GM21528 (cell line): ENCODE data around the gene TSPAN7.

Experiments
- ATAC-seq: cut with Tn5 transposase; IDR thresholded peaks from one replicate; pipeline ENCODE4 v1.9.1; 2021; ENCODE audit warnings: mild to moderate bottlenecking, moderate library complexity; ENCODE audit not compliant: unreplicated experiment, low FRiP score

Gene TSPAN7

GRCh38 chrX:38639730-38640129, 78.4 kb downstream of the TSPAN7 start:
- no peak for ATAC-seq

DNA sequence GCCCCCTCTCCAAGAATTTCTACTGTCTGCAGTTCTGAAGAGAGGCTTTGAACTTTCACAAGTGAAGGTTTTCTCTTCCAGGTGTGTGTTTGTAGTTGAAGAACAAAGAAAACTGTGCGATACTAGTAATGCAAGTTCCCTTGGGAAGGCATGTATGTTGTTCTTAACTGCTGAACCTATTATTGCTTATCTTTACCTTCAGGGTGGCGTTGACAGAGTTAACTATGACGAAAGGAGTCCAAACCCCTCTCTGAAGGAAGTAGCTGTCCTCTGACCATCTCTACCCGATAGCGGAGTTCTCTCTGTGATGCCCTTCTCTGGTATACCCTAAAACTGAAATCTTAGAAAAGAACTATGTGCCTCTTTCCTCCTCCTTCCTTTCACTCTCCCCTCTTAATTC, 79.9 kb downstream of the TSPAN7 start:
- no peak for ATAC-seq

- ATAC-seq, result no peak
These were observed 82.6 kb downstream of the TSPAN7 start for GRCh38 chrX:38643903-38644302.

GRCh38 chrX:38646129-38646528, 84.8 kb downstream of the TSPAN7 start:
- no peak for ATAC-seq

- no peak for ATAC-seq
These were observed 87.9 kb downstream of the TSPAN7 start for GRCh38 chrX:38649221-38649620.

DNA sequence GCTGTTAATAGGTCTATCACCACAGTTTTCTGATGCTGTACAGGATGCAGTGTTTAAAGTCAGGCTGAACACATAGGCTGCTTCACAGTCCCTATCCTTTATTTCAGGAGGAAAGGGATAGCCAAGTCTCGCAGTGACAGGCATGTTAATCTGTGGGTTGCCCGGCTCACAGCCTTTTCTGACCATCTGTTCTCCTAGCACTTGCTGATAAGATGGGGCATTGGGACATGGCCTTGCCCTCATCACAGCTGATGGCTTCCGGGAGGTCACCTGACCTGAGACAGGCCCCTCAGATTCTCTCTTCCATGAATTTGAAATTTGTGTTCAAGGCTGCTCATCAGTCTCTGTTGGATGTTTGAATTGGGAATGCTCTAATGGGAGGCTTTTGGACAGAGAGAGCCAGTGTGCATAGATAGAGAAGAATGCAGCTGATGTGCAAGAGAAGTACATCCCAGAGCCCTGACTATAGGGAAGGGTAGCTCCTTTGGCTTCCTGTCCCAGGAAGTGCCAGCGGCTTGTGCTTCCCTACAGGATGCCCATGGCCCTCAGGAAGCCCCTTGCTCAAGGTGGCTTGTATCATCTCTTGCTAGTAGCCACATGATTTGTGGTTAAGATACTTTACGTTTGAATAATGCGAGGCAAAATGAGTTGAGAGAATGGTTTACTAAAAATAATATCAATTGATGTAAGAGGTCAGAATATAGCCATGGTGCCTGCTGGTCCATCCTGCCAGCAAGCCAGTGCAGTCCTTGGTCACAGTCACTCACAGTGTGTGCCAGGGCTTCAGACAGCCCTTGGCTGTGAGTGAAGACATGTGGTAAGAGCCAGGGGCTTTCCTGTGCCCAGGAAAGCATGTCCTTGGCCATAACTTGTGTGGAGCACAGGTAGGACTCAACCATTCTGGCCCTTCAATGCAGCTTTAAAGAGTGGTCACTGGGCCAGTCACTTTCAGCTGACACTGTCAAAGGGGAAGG, 88.6 kb downstream of the TSPAN7 start:
- ATAC-seq, result no peak

GRCh38 chrX:38651625-38652601, 90.6 kb downstream of the TSPAN7 start:
- ATAC-seq, result no peak

GRCh38 chrX:38652934-38653442, 91.6 kb downstream of the TSPAN7 start:
- ATAC-seq, result no peak

- ATAC-seq, result no peak
These were observed 93.0 kb downstream of the TSPAN7 start for GRCh38 chrX:38654302-38654701.

- ATAC-seq, result no peak
These were observed 95.1 kb downstream of the TSPAN7 start for GRCh38 chrX:38656350-38656915.

DNA sequence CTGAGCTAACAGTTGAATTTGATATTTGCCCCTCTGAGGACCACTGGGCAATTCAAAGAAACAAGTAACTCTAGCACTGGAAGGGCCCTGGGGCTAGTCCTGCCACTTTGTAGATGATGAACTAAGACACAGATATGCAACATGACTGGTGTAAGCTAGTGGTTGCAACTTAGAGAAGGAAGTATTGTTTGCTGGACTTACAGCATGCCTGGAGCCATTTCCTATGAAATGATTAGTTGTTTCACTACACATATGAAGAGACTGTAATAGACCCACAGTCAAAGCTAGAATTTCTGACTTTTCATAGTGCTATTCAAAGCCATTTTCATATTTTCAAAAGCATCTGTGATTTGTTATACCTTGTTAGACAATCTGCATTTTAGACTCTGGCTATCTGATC, 96.2 kb downstream of the TSPAN7 start:
- no peak for ATAC-seq

- no peak for ATAC-seq
These were observed 99.2 kb downstream of the TSPAN7 start for GRCh38 chrX:38660395-38661102.

DNA sequence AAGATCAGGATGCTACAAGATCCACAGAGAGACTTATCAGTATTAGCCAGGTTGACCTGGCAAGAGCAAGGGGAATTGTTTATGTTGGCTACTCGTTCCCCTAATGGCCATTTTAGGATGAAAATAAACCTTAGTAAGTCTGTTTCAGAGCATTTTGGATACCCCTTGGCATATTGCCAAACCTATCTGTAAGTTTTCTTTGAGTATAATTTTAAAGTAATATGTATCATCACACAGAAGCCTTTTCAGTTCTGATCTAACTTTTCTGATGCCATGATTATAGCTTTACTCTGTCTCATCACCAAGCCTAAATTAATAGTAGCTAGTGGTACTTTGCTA, 99.7 kb downstream of the TSPAN7 start:
- no peak for ATAC-seq

GRCh38 chrX:38661561-38661960, 100.2 kb downstream of the TSPAN7 start:
- ATAC-seq, result no peak

DNA sequence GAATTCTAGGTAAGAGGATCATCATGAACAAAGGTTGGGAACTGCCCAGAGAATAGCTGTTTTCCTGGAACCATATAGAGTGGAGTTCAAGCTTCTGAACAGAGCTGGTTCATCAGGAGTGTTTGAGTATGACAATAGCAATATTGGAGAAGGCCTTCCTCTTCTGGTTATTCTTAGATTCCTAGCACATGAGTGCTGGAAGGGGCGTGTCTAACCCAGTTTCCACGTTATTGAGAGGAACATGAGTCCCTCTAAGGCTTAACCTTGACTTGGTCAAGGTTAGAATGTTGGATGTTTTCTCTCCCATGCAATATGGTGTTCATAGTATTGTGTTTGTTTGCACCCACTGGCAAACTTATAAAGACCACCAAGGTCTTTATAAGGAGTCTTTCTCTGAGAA, 101.3 kb downstream of the TSPAN7 start:
- ATAC-seq, result no peak

GRCh38 chrX:38664285-38664684, 102.9 kb downstream of the TSPAN7 start:
- ATAC-seq, result no peak

DNA sequence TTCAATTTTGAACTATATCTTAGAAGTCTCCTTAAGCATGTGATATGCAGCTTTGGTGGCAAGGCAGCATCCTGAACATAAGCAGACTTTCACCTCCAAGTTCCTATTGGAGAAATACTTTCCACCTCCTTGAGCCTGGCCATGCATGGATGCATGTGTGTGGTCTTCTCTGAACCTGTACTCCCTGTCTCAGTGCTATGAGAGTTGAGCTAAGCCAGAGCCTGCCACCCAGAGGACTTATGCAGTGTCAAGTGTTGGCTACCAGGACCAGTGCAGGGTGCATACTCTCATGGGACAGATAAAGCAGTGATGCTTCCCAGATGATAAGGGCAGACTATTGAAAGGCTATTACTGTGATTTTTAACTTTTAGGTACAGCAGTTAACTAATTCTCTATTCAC, 105.6 kb downstream of the TSPAN7 start:
- no peak for ATAC-seq

DNA sequence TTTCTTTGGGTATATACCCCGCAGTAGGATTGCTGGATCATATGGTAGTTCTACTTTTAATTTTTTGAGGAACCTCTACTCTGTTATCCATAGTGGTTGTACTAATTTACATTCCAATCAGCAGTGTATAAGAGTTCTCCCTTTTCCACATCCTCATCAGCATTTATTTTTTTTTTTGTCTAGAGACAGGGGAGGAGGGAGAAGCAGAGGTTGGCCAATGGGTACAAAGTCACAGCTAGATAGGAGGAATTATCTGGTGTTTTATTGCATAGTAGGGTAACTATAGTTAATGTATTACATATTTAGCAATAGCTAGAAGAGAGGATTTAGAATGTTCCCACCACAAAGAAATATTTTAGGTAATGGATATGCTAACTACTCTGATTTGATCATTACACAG, 107.4 kb downstream of the TSPAN7 start:
- ATAC-seq, result no peak

GRCh38 chrX:38669428-38669827, 108.1 kb downstream of the TSPAN7 start:
- ATAC-seq, result no peak

GRCh38 chrX:38672646-38673045, 111.3 kb downstream of the TSPAN7 start:
- no peak for ATAC-seq
